ENCODE data around the gene NEK10.

The NEK10 gene

DNA sequence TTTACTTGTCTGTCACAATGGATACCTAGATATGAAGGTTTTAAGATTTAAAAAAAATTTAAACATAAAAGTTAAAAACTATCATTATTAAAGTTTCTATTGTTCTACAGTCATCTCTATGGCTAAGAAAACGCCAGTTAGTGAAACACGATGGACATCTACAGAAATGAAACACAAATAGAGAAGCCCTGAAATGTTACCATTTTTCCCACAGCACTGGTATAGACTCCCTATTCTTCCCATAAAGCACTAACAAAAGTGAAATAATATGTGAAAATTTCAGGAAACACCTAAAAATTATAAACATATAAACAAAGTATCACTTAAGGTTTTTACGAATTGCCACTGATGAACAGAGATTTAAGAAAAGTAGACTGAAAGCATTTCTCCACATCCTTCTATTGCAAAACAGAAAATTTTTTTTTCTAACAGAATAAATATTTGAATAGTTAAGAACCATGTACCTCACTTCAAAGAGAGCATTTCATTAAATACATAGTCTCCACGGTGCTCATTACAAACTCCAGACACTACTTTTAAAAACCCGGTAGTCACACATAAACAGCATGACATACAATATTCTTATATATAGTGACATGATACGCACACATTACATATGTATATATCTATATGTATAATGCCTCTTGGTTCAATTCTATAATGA is 7.1 kb upstream of the NEK10 start:
- Histone ChIP-seq H3K9me3 (ENCODE audit: insufficient read depth, low read depth, low read length) (no peaks in the 10 kb centered on the region), H3K36me3 (ENCODE audit: insufficient read depth, low read length) (peaks cover 18% of the 10 kb centered on the region; the same call in 1 of the 2 replicates), H3K79me2 (ENCODE audit: insufficient read depth, low read length) (no peaks in the 10 kb centered on the region), H3K9me2 (replicated peaks; ENCODE audit: low read depth, low read length) (no peaks in the 10 kb centered on the region), H3K4me3 (ENCODE audit: low read length, poor library complexity, severe bottlenecking) (no peak overlapping the region), H3F3A (ENCODE audit: low read depth) (0 out of 2 replicates have a peak, but pooled peaks cover 6% of the 10 kb centered on the region), H3K9ac (ENCODE audit: low read depth, low read length, poor library complexity, severe bottlenecking) (no peak overlapping the region), H3K4me2 (ENCODE audit: low read depth, low read length, poor library complexity, severe bottlenecking) (no peak overlapping the region), H3K27me3 (ENCODE audit: insufficient read depth, low read length, poor library complexity, severe bottlenecking) (no peaks in the 10 kb centered on the region), H4K20me1 (ENCODE audit: insufficient read depth, low read length, poor library complexity, severe bottlenecking) (no peaks in the 10 kb centered on the region), H3K4me1 (ENCODE audit: insufficient read depth, low read length, poor library complexity, severe bottlenecking) (no peaks in the 10 kb centered on the region), H2AFZ (ENCODE audit: low read length) (no peak overlapping the region)
- TF ChIP-seq EZH2phosphoT487 (IDR thresholded peaks at IDR 0.05; ENCODE audit: borderline replicate concordance), result no peak
- TF ChIP-seq, protein P1, sequence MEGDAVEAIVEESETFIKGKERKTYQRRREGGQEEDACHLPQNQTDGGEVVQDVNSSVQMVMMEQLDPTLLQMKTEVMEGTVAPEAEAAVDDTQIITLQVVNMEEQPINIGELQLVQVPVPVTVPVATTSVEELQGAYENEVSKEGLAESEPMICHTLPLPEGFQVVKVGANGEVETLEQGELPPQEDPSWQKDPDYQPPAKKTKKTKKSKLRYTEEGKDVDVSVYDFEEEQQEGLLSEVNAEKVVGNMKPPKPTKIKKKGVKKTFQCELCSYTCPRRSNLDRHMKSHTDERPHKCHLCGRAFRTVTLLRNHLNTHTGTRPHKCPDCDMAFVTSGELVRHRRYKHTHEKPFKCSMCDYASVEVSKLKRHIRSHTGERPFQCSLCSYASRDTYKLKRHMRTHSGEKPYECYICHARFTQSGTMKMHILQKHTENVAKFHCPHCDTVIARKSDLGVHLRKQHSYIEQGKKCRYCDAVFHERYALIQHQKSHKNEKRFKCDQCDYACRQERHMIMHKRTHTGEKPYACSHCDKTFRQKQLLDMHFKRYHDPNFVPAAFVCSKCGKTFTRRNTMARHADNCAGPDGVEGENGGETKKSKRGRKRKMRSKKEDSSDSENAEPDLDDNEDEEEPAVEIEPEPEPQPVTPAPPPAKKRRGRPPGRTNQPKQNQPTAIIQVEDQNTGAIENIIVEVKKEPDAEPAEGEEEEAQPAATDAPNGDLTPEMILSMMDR (conservative IDR thresholded peaks at IDR 0.05; ENCODE audit: low read length), result no peak

DNA sequence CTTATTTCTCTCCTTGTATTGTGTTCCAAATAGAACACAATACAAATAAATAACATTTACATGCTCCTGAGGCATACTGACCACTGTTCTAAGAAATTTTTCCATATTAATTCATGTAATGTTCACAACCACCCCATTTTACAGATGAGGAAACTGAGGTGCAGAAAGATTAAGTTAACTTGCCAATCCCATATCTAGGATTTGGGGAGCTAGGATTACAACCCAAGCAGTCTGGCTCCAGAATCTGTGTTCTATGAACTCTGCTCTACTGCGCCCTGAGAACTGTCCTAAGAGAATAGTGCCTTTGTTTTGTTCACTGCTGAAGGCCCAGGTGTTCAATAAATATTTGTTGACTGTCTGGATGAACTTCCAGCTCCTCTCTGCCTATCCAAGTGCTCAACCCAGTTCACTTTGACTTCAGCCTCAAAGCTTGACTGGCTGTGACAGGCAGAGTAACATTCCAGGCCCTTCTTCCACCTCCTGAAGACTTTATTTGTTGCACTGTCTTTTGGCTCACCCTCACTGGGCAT is 3.1 kb downstream of the NEK10 start:
- H3K27me3 ChIP-seq (ENCODE audit: insufficient read depth, low read length, poor library complexity, severe bottlenecking), result no peaks in the 10 kb centered on the region
- H3K9me2 ChIP-seq (replicated peaks; ENCODE audit: low read depth, low read length), result no peaks in the 10 kb centered on the region
- no peaks in the 10 kb centered on the region for H3K36me3 ChIP-seq (ENCODE audit: insufficient read depth, low read length)
- no peaks in the 10 kb centered on the region for H3F3A ChIP-seq (ENCODE audit: low read depth)
- H3K79me2 ChIP-seq (ENCODE audit: insufficient read depth, low read length), result no peaks in the 10 kb centered on the region
- no peaks in the 10 kb centered on the region for H4K20me1 ChIP-seq (ENCODE audit: insufficient read depth, low read length, poor library complexity, severe bottlenecking)
- no peak for TF ChIP-seq EZH2phosphoT487 (IDR thresholded peaks at IDR 0.05; ENCODE audit: borderline replicate concordance)
- TF ChIP-seq, protein P1 (conservative IDR thresholded peaks at IDR 0.05; ENCODE audit: low read length), result no peak
- no peak overlapping the region for H3K4me3 ChIP-seq (ENCODE audit: low read length, poor library complexity, severe bottlenecking)
- no peak overlapping the region for H2AFZ ChIP-seq (ENCODE audit: low read length)
- no peaks in the 10 kb centered on the region for H3K9me3 ChIP-seq (ENCODE audit: insufficient read depth, low read depth, low read length)
- no peak overlapping the region for H3K9ac ChIP-seq (ENCODE audit: low read depth, low read length, poor library complexity, severe bottlenecking)
- no peaks in the 10 kb centered on the region for H3K4me1 ChIP-seq (ENCODE audit: insufficient read depth, low read length, poor library complexity, severe bottlenecking)
- H3K4me2 ChIP-seq (ENCODE audit: low read depth, low read length, poor library complexity, severe bottlenecking), result no peak overlapping the region

DNA sequence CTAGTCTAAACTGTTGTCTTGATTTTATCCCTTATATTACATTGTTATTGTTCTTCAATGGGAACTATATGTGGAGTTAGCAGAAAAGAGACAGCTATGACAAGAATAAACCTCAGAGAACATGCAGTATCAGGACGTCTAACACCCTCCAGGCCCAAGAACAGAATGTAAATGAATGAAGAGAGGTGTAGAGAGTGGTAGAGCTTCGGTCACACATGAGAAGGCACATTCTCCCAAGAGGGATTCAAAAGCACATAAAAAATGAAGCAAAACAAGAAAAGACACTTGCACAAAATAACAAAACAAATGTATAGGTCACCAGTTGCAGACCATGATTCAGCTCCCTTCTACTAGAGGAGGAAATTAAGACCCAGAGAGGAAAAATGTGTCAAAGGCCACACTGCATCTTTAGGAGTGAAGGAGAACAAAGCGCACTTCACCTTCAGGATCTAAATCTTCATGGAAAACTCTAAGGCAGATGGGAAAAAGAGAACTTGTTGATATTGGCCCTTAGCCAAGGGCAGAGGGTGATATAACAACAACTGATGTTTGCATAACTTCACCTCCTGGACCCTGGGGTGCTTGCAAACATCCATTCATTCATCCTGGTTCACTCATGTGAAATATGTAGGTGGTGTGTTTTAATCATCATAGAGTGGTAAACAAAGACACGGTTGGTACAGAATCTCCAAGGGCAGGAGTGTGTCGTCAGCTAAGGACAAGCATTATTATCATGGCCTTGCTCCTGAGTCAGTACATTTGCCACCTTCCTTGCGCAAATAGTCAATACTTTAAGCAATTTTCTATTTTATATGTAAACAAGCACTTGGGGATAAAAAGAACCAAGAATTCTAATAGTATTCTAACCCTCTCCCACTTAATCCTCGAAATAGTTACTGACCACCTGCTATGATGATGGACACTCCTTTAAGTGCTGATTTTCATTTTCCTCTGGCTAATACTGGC is 8.8 kb downstream of the NEK10 start:
- H3K4me1 ChIP-seq (ENCODE audit: insufficient read depth, low read length, poor library complexity, severe bottlenecking), result peaks cover 33% of the 10 kb centered on the region
- no peaks in the 10 kb centered on the region for H3K79me2 ChIP-seq (ENCODE audit: insufficient read depth, low read length)
- H3K27me3 ChIP-seq (ENCODE audit: insufficient read depth, low read length, poor library complexity, severe bottlenecking), result no peaks in the 10 kb centered on the region
- no peaks in the 10 kb centered on the region for H3K9me2 ChIP-seq (replicated peaks; ENCODE audit: low read depth, low read length)
- peaks cover 4% of the 10 kb centered on the region; the same call in 1 of the 2 replicates for H3F3A ChIP-seq (ENCODE audit: low read depth)
- TF ChIP-seq EZH2phosphoT487 (IDR thresholded peaks at IDR 0.05; ENCODE audit: borderline replicate concordance), result no peak
- TF ChIP-seq, protein P1 (conservative IDR thresholded peaks at IDR 0.05; ENCODE audit: low read length), result no peak
- peak overlapping the region; percentile 68 for H3K9ac ChIP-seq (ENCODE audit: low read depth, low read length, poor library complexity, severe bottlenecking)
- no peaks in the 10 kb centered on the region for H4K20me1 ChIP-seq (ENCODE audit: insufficient read depth, low read length, poor library complexity, severe bottlenecking)
- H3K36me3 ChIP-seq (ENCODE audit: insufficient read depth, low read length), result no peaks in the 10 kb centered on the region
- H3K9me3 ChIP-seq (ENCODE audit: insufficient read depth, low read depth, low read length), result no peaks in the 10 kb centered on the region
- H2AFZ ChIP-seq (ENCODE audit: low read length), result peak overlapping the region; percentile 67
- peak overlapping the region; percentile 94 for H3K4me2 ChIP-seq (ENCODE audit: low read depth, low read length, poor library complexity, severe bottlenecking)
- peak overlapping the region; percentile 66 for H3K4me3 ChIP-seq (ENCODE audit: low read length, poor library complexity, severe bottlenecking)

All from Loucy (cell line).